ENCODE measurements around the gene RASGRF1. TPM values are rescaled to one million over a fixed set of nuclear protein-coding genes. Genes with fewer than 3 reads are reported as not detected.

Gene RASGRF1
- total RNA-seq, 1 experiment from 2014 or later, result 0.70 TPM

- Mint-ChIP-seq H3K27ac (ENCODE audit: low read depth, unreplicated experiment) (no peak overlapping the region), H3K36me3 (ENCODE audit: insufficient read depth, unreplicated experiment) (peaks cover 26% of the 10 kb centered on the region), H3K4me3 (ENCODE audit: unreplicated experiment) (no peak overlapping the region), H3K27me3 (ENCODE audit: insufficient read depth, unreplicated experiment) (no peaks in the 10 kb centered on the region), H3K9me3 (ENCODE audit: unreplicated experiment) (no peaks in the 10 kb centered on the region), H3K4me1 (ENCODE audit: insufficient read depth, unreplicated experiment) (peaks cover 11% of the 10 kb centered on the region)
- no TSS peak for BruUV-seq (replicated peaks)
- TF ChIP-seq CTCF (IDR thresholded peaks at IDR 0.05; ENCODE audit: unreplicated experiment), result no peak
- intact Hi-C loops (cut with micrococcal nuclease), result loop anchor here (5.0 kb wide), 1 partner anchor 45 kb away; no protein-coding TSS in a partner anchor
- CTCF ChIA-PET, result interaction anchor here (0.5 to 0.9 kb wide), 2 partner anchors 38 to 47 kb away, joined by 6 read pairs; no protein-coding TSS in a partner anchor
- POLR2A ChIA-PET, result no interaction called here
- DNase-seq (ENCODE audit: unreplicated experiment), result no peak
These were observed 158.2 kb downstream of the RASGRF1 start for GRCh38 chr15:78932258-78932808.

GRCh38 chr15:78931439-78932257 is 158.9 kb downstream of the RASGRF1 start:
- peaks cover 26% of the 10 kb centered on the region for H3K36me3 Mint-ChIP-seq (ENCODE audit: insufficient read depth, unreplicated experiment)
- intact Hi-C loops (cut with micrococcal nuclease), result loop anchor here (5.0 kb wide), 1 partner anchor 46 kb away; no protein-coding TSS in a partner anchor
- H3K9me3 Mint-ChIP-seq (ENCODE audit: unreplicated experiment), result no peaks in the 10 kb centered on the region
- no TSS peak for BruUV-seq (replicated peaks)
- ChIA-PET POLR2A (interaction anchor here (0.5 to 1.5 kb wide), 12 partner anchors 12 to 632 kb away, joined by 3 to 6 read pairs (median 4); partner anchors contain the start of genes CTSH and SKIC8), CTCF (interaction anchor here (0.5 to 1.0 kb wide), 7 partner anchors 24 to 897 kb away, joined by 3 to 6 read pairs (median 4); no protein-coding TSS in a partner anchor)
- no peak for DNase-seq (ENCODE audit: unreplicated experiment)
- H3K4me3 Mint-ChIP-seq (ENCODE audit: unreplicated experiment), result no peak overlapping the region
- peaks cover 16% of the 10 kb centered on the region for H3K4me1 Mint-ChIP-seq (ENCODE audit: insufficient read depth, unreplicated experiment)
- H3K27me3 Mint-ChIP-seq (ENCODE audit: insufficient read depth, unreplicated experiment), result no peaks in the 10 kb centered on the region
- peak overlapping the region; percentile 73 for H3K27ac Mint-ChIP-seq (ENCODE audit: low read depth, unreplicated experiment)
- no peak for TF ChIP-seq CTCF (IDR thresholded peaks at IDR 0.05; ENCODE audit: unreplicated experiment)

GRCh38 chr15:78930577-78931388 is 159.8 kb downstream of the RASGRF1 start:
- H3K9me3 Mint-ChIP-seq (ENCODE audit: unreplicated experiment), result no peaks in the 10 kb centered on the region
- H3K27ac Mint-ChIP-seq (ENCODE audit: low read depth, unreplicated experiment), result peak overlapping the region; percentile 73
- peak; percentile 97 for DNase-seq (ENCODE audit: unreplicated experiment)
- ChIA-PET CTCF (interaction anchor here (0.5 to 1.3 kb wide), 6 partner anchors 23 to 362 kb away, joined by 3 to 4 read pairs (median 4); no protein-coding TSS in a partner anchor), POLR2A (interaction anchor here (0.5 to 1.5 kb wide), 13 partner anchors 11 to 631 kb away, joined by 3 to 6 read pairs (median 4); partner anchors contain the start of genes CTSH, MORF4L1 and SKIC8)
- H3K27me3 Mint-ChIP-seq (ENCODE audit: insufficient read depth, unreplicated experiment), result no peaks in the 10 kb centered on the region
- intact Hi-C loops (cut with micrococcal nuclease), result loop anchor here (5.0 kb wide), 1 partner anchor 47 kb away; no protein-coding TSS in a partner anchor
- H3K36me3 Mint-ChIP-seq (ENCODE audit: insufficient read depth, unreplicated experiment), result peaks cover 31% of the 10 kb centered on the region
- no peak for TF ChIP-seq CTCF (IDR thresholded peaks at IDR 0.05; ENCODE audit: unreplicated experiment)
- H3K4me3 Mint-ChIP-seq (ENCODE audit: unreplicated experiment), result no peak overlapping the region
- peaks cover 17% of the 10 kb centered on the region for H3K4me1 Mint-ChIP-seq (ENCODE audit: insufficient read depth, unreplicated experiment)
- BruUV-seq (replicated peaks), result no TSS peak
